Hematopoietic multipotent progenitor cell treated with erythropoietin and hydrocortisone succinate and interleukin-3 and kit ligand, for 15 days (in vitro differentiated cells): ENCODE results near the gene FBXW7.

ENCODE experiments used
- DNase-seq: peaks from one replicate; pipeline ENCODE4 v3.0.0-alpha.2; 2015; ENCODE audit warnings: low spot score

Gene FBXW7

DNA sequence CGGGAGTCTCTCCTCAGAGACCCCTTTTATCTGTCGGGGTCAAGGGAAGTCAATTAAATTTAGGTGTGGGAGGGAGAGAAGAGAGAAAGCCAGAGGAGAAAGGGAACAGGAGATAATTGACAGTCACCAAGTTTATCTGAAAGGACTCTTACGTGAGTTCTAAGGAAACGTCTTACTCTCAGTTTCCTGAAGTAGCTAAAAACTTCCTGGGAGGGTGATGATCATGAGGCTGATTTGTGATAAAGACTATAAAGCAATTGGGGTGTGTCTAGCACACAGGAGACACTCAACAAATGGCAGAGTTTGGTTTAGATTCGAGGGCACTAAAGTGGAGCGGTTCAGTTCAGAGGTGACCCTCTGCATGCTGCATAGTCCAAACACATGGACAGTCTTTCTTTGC, 254.1 kb downstream of the FBXW7 start:
- no peak for DNase-seq

GRCh38 chr4:152281211-152281610, 254.7 kb downstream of the FBXW7 start:
- no peak for DNase-seq

DNA sequence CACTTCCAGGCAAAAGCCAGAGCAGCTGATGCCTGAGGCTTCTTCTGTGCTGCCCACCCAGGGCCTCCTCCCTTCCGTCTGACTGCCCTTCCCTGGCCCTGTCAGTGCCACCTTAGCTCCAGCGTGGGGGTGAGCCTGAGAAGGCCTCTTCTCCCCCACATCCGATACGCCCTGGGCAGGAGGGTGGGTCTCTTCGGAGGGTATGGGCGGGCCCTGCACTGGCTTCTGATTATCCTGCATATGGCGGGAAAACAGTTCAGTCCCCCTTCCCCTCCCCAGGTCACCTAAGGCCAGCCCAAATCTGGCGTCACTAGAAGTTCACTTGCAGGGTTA, 256.7 kb downstream of the FBXW7 start:
- no peak for DNase-seq

DNA sequence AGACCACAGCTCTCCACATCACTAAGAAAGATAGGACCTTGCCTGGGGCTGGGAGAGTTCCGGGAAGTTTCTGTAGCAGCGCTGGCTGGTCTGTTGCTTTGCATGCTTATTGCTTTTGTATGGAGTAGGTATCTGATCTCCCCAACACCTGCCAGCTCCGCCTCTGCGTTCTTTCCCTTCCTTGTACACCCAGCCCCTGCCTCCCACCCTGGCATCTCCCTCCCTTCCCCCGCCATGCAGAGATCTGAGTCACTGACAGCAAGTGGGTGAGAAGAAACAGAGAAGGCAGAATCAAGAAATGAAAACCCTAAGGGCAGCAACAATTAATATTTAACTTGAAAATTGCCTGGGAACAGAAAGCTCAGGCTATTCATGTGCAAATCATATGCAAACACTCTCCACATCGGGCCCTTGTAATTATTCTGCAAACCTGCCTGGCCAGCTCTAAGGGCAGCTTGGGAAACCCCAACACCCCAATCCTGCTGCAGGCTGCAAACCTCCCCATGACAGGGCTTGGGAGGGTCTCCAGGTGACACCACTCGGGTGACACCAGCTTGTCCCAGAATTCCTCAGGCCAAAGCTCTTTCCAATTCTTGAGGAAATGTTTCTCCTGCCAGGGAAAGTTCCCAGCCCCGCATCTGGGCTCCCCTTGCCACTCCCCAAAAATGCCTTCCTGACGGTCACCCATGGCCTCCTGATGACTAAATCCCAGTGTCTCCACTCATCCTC, 257.2 kb downstream of the FBXW7 start:
- DNase-seq: no peak

GRCh38 chr4:152278172-152278504, 257.8 kb downstream of the FBXW7 start:
- DNase-seq: no peak

DNA sequence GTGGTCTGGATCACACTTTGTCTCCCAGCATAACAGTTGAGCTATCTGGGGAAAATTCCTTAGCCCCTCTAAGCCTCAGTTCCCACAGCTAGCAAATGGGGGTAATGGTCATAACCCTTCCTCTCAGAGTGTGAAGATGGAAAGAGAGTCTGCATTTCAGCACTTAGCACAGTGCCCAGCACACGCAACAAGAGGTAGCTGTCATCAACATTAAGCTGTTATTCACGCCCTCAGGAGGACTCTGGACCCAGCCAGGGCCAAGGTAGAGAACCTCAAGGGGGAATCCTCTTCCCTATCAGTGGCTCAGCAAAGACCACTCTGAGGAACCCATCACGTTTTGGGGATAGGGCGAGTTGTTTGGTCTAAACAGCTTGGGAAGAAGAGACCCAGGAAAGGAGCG, 258.6 kb downstream of the FBXW7 start:
- DNase-seq: no peak

DNA sequence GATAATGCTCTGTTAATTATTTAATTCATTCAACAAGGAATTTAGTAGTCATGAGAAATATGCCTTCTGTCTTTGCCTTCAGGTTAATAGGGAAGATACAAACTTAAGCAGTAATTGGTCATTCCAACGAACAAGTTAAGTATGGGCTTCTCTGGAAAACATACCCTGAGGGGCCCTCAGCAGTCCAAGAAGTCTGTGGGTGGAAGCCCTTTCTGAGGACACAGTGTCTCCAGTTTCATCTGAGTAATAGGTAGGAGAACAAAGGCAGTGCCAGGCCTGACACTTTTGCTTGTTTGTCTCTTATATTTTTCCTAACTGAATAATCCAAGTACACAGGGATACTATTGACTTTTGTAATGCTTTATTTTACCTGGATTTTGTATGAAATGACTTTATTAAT, 262.5 kb downstream of the FBXW7 start:
- DNase-seq: no peak
